Adrenal gland (tissue), 5 donors: ENCODE data around the gene FASTK.

ENCODE experiments used
- POLR2A ChIP-seq, 2 donors: fragments of 450-650 bp; IDR thresholded peaks; one replicate each; pipeline ENCODE4 v1.6.1; 2017; ENCODE audit warnings: antibody characterized with exemption in 2 of 2, mild to moderate bottlenecking in 2 of 2, moderate library complexity in 1 of 2
- TF ChIP-seq, protein P1 (sequence below), 6 experiments: fragments of 450-650 bp in 4 of 6; fragments of 200-600 bp in 2 of 6; sonication (generic) in 1 of 6; IDR thresholded peaks; 1 replicate in 5 of 6; 2 replicates in 1 of 6; pipeline versions ENCODE4 v1.5.1 to v1.8.0; 2016 to 2021; ENCODE audit warnings: antibody characterized with exemption in 6 of 6, mild to moderate bottlenecking in 2 of 6, moderate library complexity in 1 of 6
- donor health status: DM: no; HTN: no; CAD: no.

DNA sequence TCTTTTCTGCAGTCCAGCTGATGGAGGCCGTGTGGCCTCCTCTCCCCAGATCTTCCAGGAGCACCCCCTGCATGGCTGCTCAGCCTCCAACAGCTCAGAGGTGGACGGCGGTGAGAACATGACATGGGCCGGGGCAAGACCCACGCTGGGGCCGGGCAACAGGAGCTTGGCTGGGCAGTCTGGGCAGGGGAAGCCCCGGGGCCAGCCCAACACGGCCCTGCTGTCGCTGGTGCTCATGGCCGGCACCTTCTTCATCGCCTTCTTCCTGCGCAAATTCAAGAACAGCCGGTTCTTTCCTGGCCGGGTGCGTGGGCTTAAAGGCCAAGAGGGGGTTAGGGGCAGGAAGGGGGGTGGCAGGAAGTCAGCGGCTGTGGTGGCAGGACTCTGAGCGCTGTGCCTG lies 6.6 kb downstream of the FASTK start:
- TF ChIP-seq, protein P1, sequence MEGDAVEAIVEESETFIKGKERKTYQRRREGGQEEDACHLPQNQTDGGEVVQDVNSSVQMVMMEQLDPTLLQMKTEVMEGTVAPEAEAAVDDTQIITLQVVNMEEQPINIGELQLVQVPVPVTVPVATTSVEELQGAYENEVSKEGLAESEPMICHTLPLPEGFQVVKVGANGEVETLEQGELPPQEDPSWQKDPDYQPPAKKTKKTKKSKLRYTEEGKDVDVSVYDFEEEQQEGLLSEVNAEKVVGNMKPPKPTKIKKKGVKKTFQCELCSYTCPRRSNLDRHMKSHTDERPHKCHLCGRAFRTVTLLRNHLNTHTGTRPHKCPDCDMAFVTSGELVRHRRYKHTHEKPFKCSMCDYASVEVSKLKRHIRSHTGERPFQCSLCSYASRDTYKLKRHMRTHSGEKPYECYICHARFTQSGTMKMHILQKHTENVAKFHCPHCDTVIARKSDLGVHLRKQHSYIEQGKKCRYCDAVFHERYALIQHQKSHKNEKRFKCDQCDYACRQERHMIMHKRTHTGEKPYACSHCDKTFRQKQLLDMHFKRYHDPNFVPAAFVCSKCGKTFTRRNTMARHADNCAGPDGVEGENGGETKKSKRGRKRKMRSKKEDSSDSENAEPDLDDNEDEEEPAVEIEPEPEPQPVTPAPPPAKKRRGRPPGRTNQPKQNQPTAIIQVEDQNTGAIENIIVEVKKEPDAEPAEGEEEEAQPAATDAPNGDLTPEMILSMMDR (IDR thresholded peaks at IDR 0.05), result no peak
- no peak for TF ChIP-seq POLR2A (IDR thresholded peaks at IDR 0.05)
